GM18907 (cell line): ENCODE data around the gene ASTL.
A peak's percentile ranks its signal among the peaks of the same experiment; 100 is the strongest.

ENCODE experiments used
- ATAC-seq: cut with Tn5 transposase; IDR thresholded peaks from one replicate; pipeline ENCODE4 v1.9.1; 2021; ENCODE audit warnings: mild to moderate bottlenecking, moderate library complexity; ENCODE audit not compliant: unreplicated experiment

The ASTL gene

DNA sequence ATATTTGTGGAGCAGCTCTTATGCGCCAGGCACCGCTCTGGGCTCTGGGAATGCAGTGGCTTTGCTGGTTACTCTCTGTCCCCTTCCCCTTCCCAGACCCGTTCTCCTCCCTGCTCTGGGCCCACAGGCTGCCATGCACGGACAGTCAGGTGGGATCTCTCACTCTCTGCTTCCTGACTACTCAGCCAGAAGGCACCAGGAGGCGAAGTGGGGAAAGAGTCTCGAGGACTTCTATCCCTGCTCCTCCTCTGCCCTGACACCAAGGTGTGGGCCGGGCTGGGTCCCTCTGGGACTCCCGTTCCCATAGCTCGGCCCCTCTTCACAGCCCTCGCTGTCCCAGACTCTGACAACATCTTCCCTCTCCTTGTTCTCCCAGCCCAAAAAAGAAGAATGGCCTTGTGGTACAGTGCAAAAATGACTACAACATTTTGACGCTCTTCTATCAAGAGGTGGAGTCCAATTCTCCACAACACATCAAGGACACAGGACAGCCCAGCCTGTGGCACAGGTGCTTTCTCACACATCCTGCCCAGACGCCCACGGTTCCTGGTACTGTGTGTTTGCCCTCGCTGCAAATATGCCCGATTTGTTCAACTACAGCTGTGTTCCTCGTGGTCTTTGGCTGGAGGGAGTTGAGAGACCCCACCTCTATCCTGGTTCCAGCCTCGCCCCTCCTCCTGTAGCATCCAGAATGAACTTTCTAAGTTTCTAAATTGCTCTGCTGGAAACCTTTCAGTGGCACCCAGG lies 21.0 kb upstream of the ASTL start:
- ATAC-seq, result no peak

GRCh38 chr2:96158554-96158940 lies 20.2 kb upstream of the ASTL start:
- no peak for ATAC-seq

GRCh38 chr2:96157649-96158553 lies 19.6 kb upstream of the ASTL start:
- ATAC-seq, result peak; percentile 63

DNA sequence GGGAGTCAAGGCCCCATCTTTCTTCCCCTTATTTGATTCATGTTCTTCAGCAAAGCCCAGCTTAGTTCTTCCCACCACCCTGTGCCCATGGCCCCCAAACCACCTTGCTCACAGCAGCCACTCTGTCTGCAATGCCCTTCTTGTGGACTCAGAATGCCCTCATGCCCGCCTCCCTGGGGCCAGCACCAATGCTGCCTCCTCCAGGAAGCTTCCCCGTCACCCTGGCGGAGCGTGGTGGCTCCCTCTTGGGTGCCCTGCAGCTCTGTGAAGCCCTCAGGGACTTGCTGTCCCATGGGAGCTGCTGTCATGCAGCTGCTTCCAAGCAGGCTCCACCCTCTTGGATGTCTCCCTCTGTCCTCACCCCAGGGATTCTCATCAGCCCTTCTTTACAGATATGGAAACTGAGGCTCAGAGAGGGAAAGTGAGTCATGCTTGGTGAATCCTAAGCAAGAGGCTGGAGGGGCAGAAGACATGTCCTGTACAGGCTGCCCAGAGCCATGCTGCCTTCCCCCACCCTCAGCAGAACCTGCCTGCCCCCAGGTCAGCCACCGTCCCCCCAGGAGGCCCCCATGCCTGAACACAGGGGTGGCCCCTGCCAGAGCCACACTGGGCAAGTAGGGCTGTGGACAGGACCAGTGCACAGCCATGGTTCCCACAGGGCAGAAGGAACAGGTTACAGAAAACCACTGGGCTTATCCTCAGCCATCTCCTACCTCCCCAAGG lies 18.8 kb upstream of the ASTL start:
- ATAC-seq, result peak; percentile 54

DNA sequence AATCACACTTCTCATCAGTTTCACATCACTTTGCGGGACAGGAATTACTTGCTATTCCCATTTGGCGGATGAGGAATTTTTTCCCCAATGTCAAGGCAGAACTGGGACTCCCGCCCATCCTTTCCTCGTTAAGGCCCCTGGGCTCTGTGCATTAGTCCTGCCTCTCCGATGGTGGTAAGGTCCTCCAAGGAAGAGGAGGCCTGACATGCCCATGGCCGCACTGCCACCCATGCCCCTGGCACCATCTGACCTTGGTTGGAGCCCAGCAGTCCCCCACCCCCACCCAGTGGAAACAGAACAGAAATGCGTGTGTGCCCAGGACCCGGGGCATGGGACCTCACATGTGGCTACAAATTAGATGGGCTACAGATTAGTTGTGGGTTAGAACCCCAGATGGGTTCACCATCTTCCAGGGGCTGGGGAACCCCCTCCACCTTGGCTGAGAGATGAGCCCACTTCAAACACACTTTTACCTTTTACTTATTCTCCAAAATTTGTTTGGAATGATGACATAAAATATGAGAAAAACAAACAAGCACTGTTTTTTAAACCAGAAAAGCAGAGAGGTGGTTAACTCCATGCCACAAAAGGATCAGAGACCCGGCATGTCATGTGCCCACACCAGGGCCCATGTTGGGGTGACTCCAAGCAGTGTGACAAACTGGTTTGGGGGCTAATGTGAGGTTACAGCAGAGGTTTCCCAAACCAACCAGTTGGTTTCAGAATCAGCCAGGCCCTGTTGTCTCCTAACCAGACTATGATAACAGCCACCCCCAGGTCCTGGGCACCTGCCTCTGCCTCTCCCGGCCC lies 17.9 kb upstream of the ASTL start:
- no peak for ATAC-seq

- no peak for ATAC-seq
Measured at GRCh38 chr2:96154506-96155380, 16.4 kb upstream of the ASTL start.

DNA sequence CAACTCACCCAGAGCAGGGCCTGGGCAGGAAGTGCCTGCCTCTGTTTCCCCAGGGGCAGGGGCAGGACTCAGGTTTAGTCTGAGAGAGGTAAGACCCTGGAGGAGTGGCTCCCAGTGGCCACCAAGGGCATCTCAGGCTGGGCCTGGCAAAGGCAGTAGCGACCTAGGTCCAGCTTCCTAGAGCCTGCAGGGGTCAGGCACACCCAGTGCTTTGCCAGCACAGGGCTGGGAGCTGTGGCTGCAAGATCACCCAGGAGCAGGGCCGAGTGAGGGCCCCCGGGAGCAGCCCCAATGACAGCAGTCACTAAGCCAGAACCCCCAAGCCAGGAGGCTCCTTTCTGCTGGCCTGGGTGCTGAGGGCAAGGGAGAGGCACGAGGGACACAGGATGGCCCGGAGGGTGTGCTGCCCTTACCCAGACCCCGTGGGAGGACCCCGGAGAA lies 15.7 kb upstream of the ASTL start:
- no peak for ATAC-seq

DNA sequence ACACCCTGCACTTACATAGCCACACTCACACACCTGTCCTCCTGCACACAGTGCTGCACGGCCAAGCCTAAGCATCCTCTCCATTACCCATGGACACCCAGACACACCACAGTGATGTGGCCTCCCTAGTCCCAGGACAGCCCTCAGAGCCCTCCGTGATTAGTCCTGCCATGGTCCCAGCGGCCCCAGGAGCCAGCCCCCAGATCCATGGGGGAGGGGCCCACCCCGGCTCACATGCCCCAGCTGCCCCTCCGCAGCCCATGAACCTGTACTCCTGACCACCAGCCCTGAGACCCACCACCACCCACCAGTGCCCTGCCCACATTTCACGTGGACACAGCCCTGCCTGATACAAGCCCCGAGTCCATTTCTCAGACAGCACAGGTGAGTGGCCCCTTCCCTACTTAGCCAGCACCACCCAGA lies 15.0 kb upstream of the ASTL start:
- ATAC-seq, result no peak

GRCh38 chr2:96152304-96153161 lies 14.2 kb upstream of the ASTL start:
- ATAC-seq, result no peak

- ATAC-seq, result no peak
Measured at GRCh38 chr2:96151595-96152303, 13.4 kb upstream of the ASTL start.

GRCh38 chr2:96150791-96151594 lies 12.7 kb upstream of the ASTL start:
- no peak for ATAC-seq

DNA sequence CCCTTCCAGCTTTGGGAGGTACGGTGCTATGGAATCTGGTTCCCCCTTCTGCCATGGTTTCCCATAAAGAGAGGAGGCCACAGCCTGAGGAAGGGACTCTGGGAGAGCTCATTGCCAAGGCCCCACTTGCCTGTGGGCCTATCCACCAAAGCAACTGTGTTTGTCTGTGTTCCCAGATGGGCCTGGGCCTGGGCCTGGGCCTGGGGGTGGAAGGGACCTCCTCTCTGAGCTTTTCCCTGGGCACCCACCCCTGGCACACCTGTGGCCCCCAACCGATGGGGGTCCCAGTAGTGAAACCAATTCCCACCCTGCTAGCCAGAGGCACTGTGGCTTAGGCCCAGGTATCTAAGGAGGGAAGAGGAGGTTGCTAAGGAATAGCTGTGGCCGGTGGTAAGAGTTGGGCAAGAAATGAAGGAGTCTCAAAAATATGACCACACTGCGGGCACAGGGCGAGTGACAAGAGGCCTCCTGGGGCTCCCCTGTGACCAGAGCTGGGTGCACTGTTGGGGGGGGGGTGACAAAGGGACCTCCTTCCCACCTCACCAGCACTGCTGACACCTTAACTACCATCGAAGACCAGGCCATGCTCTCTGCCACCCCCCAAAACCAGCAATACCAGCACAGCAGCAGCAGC lies 11.8 kb upstream of the ASTL start:
- ATAC-seq, result no peak

DNA sequence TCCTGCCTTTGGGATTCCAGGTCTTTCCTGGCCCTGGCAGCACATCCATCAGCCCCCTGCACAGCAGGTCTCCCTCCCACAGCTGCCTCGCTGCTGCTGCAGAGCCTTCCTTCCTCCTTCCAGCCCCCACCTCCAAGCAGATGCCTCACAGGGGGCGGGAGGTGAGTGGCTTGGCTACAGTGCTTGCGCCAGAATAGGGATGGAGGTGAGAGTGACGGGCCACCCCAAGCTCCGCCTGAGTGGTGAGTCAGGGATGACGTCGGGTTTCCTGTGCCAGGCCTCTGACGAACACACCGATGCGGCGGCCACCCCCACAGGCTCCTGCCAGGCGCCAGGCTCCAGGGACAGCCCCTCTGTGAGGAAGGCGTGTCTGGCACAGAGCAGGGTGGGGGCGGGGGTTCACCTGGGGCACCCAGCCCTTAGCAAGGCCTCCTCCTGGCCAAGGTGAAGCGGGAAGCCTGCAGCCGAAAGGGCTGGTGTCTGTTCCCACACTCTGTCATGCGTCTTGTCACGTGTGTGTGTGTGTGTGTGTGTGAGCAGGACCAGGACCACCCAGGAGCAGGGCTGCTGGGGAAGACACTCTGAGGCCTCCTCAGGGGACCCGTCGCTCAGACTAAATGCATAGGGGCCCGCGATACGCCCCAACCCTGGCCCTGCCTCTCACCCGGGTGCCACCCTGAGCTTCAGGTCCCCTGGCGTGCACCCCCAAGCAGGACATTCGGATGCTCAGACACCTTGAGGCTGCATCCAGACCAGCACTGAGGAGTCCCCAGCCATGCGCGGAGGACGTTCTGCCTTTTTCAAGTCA lies 10.3 kb upstream of the ASTL start:
- peak; percentile 40 for ATAC-seq

DNA sequence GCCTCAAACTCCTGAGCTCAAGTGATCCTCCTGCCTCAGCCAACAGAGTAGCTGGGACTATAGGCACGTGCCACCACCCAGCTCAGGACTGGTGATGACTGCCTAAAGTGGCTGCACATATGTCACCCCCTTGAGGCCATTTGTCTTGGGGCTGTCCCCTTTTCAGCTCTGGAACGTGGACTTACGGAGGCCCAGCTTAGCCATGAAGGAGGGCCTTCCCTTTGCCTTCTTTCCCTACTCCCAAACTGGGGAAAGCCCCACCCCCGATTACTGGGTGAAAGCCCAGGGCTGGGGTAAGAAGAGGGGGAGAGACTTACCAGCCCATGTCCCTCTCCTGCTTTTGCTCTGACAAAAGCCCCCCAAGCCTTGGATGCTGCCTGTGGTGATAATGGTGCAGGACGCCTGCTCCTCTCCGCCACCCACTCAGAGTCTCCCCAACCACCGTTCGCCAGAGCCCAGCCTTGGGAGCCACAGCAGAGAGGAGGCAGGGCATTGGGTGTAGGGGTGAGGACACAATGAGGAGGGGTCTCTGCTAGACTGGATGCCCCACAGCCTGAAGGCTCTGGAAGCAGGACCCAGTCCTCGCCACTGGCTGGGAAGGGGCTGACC lies 9.4 kb upstream of the ASTL start:
- ATAC-seq, result no peak

DNA sequence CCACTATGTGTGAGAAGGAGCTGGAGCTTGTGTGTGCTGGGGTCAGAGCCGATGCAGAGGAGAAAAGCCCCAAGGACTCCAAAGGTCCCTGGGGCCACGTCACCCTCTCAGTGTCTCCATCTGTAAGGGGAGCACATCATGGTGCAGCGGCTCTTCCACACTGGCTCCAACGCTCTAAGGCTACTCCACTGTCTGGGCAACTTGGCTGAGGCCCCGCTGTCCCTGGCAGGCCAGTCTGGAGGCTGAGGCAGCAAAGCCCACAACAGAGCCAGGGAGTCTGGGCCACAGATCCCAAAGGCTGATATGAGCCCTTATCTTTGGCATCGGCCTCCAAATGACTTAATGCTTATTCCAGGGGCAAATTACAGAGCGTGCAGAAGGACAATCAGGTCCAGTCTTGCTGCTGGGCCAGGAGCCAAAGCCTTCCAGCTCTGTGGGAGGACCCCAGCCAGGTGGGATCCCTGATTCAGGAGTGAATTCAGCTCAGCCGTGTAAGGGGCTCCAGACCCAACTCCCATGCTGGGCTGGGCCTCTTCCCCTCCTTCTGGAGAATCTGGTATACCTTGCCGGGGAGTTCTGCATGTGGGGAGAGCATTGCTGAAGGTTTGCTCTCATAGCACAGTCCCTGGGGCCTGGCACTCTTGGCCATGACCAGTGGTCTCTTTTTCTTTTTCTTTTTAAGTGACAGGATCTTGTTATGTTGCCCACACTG lies 8.7 kb upstream of the ASTL start:
- ATAC-seq, result no peak
